GM21723 (cell line): ENCODE results near the gene FEM1A.
"Not testable (repeated sequence)": the region's sequence is repeated elsewhere in the genome, so short reads cannot be mapped to it uniquely, and the experiment has no call there.

Experiments used
- ATAC-seq: cut with Tn5 transposase; IDR thresholded peaks from one replicate; pipeline ENCODE4 v1.9.1; 2021; ENCODE audit warnings: mild to moderate bottlenecking, moderate library complexity; ENCODE audit not compliant: unreplicated experiment

The FEM1A gene

DNA sequence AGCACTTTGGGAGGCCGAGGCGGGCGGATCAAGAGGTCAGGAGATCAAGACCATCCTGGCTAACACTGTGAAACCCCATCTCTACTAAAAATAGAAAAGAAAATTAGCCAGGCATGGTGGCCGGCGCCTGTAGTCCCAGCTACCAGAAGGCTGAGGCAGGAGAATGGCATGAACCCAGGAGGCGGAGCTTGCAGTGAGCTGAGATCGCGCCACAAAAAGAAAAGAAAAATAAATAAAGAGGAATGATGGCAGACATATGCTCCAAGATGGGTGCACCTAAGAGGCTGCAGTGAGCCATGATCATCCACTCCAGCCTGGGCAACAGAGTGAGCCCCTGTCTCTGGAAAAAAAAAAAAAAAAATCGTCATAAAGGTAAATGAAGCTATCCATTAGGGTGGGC lies 54.4 kb downstream of the FEM1A start:
- ATAC-seq, result not testable (repeated sequence)

DNA sequence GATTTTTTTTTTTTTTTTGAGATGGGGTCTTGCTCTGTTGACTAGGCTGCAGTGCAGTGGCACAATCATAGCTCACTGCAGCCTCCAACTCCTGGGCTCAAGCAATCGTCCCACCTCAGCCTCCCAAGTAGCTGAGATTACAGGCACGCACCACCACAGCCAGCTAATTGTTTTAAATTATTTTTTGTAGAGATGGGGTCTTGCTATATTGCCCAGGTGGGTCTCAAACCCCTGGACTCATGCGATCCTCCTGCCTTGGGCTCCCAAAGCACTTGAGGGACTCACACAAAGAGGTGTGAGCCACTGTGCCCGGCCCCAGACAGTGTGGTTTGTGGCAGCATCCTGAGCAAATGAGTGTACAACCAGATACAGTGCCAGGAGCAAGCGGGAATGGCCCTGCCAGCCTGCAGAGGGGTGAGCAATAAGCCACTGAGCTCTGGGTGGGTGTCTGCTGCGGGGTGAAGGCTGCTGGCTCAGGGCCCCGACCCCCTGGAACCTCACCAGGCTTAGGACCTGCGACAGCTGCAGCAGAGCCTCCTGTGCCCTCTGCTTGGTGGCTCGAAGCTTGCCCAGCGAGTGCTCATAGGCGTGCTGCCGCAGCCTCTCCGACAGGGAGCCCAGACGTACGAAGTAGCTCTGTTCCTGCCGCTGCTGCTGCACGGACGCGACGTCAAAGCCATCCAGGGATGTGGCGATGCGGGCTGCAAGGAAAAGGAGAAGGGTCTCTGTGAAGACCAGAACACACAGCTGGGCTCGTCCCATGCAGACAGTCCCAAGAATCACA lies 55.8 kb downstream of the FEM1A start:
- no peak for ATAC-seq

DNA sequence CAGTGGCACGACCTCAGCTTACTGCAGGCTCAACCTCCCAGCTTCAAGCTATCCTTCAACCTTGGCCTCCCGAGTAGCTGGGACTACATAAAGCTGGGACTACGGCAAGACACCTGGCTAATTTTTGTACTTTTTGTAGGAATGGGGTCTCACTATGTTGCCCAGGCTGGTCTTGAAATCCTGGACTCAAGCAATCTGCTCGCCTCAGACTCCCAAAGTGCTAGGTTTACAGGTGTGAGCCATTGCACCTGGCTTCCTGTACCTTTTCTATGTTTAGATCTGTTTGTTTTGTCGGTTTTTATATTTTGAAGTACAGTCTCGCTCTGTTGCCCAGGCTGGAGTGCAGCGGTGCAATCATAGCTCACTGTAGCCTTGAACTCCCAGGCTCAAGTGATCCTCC lies 57.5 kb downstream of the FEM1A start:
- no peak for ATAC-seq
